NCI-H1092 treated with DMSO at 0.1 percent for 48 hours (cell line): Measurements from ENCODE around the gene WWOX.

Source experiments
- DNase-seq: peaks from one replicate; lab custom pipeline; 2025; lab: John Stamatoyannopoulos, UW

The WWOX gene

DNA sequence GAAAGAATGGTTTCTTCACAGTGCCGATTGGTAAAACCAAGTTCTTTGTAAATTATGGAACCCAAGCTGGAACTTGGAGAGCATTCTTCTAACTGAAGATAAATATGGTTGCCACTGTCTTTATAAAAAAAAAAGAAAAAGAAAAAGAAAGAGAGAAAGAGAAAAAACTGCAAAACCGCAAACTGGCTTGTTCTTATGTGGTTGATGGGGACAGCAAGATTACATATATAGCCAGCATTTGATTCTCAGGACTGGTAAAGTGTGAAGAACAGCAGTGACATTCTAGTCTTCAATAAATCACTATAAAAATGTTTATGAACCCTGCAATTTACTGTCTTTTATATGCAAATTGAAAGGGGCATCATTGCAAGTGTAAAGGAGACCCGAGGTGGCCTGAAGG, 896.0 kb downstream of the WWOX start:
- no peak for DNase-seq

DNA sequence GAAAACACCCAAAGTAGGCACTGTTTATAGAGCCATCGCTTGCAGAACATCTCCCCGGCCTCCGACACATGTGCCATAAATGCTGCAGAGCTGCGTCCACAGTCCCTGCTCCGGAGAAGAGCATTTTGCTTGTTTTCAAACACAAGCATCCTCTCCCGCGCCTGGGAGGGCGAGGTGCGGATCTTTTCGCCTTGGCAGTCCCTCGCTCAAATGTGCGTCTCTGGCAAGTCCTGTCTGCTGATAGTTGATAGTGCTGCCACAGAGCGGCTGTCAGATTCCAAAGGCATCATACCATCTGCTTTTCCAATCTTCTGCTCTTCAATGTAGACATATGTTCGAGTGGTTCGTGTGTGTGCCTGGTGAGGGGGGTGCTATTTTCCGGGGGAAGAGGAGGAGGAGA, 897.3 kb downstream of the WWOX start:
- no peak for DNase-seq

DNA sequence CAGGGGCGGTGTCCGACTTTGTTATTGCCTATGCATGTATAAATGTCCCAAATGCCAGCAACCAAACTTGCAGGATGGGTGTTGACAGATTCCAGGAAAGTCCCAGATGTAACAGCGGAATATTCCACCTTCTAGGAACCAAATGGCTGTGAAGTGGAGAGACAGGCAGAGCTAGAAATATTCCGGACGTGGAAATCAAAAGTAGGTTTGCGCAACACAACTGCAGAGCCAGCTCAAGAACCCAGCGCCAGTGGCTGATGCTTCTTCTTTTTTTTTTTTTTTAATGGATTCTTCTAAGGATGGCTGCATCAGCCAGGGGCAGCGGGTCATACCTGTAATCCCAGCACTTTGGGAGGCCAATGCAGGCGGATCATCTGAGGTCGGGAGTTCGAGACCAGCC, 899.4 kb downstream of the WWOX start:
- DNase-seq = no peak

DNA sequence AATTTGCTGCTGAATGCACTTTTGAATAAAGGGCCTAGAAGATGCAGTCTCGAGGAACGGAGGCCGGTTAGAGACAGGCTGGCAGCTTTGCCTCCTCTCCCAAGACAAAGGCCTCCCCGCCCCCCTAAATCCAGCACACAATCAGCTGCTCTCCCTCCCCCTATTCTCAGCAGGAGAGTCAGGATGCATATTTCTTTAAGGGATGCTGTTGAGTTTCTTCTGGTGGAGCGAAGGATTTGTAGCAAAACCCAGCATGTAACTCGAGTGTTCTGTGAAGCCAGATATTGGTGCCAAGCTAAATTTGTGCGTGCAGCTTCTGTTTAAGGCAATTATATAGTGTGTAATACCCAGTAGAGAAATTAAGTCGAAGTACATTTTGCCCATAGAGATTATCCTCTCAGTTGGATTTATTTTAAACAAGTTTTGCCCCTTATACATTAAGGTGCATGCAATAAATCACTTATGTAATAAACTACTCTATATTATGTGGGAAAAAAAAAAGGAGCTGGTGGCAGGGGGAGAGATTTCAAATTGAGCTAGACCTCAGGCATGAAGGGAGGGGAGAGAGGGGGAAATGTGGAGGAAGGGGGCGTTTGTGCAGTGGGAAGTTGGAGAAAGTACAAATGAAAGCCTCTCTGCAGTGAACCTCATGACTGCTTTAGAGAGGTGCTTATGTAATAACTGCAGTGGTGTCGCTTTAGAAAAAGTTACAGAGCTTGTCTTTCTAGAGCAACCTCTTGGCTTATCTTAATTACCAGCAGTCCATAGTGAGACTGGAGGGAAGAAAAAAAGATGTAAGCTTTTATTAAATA, 901.9 kb downstream of the WWOX start:
- no peak for DNase-seq

DNA sequence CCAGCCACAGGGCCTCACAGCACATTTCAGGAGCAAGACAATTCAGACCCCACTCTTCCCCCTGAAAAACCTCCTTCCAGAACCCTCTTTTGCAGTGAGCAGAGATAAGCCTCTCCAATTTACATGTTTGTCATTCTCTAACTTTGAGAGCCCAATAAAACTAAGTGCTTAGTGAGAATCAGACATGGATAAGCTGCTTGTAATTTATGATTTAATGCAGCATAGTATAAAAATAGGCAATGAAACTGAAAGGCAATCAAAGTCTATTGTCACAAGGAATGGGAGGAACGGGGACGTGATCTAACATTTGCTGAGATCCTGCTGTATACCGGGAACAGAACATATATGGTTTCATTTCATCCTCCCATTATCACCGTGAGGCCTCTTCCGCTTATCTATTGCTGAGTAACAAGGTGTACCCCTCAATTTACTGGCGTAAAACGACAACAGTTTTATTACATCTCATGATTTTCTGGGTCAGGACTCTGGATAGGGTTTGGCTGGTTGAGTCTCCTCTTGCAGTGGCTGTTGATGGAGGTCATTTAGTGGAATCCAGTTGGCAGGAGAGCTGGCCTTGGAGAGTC, 903.7 kb downstream of the WWOX start:
- no peak for DNase-seq

DNA sequence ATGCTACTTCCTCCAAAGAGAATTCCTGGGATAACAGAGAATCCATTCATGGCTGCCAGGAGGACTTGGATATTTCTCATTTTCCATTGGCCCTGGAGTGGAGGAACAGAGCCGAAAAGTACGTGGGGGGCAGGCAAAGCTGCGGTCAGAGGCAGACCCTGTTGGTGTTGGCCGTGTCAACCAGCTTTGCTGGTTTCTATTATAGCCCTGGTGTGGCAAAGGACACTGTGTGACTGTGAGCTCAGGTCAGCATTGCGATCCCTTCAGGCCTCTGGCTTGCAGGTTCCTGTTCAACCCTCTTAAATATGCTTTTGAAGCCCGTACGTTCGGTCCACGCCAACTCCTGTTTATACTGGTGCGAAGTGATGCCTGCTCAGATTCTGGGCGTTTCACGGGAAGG, 904.9 kb downstream of the WWOX start:
- DNase-seq = no peak

DNA sequence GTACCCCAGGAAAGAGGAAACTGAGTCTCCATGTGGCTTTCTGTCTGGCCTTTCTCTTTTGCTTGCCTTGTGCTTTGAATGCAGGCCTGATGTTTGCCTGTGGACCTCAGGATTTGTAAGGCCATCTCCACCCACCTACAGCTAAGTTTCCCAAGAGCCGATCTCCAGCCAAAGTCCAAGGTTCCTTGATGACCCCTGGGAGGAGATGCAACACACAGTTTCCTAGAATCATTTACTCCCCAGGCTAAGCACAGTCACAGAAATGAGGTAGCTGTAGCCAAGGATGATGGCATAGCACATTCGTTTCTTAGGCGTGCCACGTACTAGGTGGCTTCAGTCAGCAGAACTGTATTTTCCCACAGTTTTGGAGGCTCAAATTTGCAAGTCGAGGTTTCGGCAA, 905.6 kb downstream of the WWOX start:
- DNase-seq = no peak

DNA sequence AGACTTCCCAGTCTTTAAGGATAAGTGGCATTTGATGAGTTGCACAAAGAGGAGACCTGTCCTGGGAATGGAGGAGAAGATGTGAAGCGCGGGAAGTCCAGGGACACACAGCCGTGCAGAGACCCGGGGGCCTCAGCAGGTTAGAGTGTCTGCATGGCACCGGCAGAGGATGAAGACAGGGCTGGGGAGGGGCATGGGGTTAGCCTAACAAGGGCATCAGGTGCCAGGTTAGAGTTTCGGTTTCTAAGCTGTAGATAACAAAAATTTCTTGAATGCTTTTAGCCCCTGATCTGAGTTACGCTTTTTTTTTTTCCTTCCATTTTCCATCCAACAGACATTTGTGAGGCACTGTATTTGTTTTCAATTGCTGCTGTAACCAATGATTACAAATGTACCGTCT, 906.8 kb downstream of the WWOX start:
- DNase-seq = no peak

DNA sequence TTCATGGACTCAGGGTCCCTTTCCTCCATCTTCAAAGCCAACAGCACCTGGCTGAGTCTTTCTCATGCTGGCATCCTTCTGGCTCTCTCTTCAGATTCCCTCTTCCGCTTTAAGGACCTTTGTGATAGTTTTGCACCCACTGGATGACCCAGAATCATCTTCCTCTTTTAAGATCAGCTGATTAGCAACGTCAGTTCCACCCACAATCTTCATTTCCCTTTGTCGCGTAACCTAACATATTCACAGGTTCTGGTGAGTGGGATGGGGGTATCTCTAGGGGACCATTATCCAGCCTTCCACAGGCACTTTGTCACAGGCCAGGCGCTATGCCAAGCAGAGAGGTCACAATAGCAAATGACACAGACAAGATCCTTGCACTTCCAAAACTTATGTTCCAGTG, 907.3 kb downstream of the WWOX start:
- DNase-seq = no peak

DNA sequence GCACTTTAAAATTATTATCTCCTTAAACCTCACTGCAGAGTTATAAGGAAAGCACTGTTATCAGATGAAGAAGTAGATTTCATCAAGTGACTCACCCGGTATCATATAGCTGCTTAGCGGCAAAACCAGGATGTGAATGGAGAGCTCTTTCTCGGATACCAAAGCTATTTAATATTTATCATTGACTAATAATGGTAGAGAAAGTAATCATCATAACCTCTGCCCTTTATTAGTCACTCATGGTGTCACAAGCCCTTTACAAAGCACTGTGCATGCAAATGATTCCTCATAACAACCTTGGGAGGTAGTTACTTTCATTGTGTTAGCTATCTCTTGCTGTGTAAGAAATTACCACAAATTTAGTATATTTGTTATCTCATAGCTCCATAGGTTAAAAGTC, 908.2 kb downstream of the WWOX start:
- DNase-seq = no peak

DNA sequence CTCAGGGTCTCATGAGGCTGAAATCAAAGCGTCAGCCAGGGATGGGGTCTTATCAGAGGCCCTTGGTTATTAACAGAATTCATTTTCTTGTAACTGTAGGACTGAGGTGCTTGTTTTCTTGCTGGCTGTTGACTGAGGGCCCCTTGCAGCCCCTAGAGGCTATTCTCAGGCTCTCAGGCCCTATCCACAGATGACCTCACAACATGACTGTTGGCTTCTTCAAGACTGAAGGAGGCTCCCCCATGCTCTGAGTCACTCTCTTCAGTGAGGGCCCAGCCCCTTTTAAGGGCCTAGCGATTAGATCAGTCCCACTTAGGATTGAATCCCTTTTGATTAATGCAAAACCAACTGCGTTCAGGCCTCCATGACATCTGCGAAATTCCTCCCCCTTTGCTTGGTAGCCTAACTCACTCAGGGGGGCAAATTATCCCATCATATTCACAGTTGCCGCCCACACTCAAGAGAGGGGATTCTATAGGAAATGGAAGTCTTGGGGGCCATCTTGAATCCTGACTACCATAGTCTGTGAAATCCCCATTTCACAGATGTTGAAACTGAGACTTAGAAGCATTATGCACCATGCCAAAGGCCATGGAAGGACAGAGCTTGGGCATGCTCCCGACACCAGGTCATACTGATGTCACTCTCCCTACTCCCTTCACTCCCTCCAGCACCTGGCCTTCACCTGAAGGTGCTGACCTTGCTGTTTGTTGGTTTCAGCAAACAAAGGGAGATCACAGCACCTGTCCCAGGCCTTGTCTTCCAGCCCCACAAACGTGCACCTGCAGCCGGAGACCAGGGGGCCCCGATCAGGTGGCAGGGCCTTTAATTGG, 908.8 kb downstream of the WWOX start:
- DNase-seq = no peak

DNA sequence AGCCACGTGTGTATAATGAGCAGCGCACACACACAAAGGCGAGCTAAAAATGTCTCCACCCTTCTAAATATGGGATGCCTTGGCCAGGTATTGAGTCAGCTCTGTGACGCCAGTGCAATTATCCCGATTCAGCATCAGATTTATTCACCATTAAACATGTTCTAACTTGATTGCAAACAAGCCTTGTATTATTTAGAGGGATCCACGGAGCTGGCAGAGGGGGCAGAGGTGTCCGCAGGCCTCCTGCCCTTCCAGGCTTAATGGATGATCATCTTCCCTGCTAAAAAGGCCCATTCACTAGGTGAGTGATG, 909.4 kb downstream of the WWOX start:
- no peak for DNase-seq

DNA sequence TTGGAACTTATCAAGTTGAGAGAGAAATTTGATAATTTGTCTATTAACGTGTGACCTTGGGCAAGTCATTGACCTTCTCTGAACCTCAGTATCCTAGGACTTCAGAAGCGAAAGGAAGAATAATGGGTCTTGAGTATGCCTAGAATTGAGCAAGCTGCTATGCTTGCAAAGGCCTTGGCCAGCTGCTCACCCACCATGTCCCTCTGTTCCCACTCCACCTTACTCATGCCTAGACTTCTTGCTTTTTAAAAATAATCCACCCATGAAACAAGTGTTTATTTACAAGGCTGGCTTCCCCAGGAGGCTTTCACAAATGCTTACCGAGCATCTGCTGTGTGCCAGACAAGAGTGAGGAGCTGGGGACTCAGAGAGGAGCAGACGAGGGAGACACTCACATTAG, 910.4 kb downstream of the WWOX start:
- DNase-seq = peak; percentile 21

DNA sequence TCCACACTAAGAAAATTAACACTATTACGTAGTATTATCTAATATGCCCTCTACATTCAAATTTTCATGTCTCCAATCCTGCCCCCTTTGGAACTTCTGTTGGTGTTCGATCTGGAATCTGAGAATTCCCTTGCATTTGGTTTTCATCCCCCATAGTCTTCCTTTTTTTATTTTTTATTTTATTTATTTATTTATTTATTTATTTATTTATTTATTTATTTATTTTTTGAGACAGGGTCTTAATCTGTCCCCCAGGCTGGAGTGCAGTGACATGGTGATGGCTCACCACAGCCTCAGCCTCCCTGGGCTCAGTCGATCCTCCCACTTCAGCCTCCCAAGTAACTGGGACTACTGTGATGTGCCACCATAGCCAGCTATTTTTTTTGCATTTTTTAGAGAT, 911.8 kb downstream of the WWOX start:
- no peak for DNase-seq

DNA sequence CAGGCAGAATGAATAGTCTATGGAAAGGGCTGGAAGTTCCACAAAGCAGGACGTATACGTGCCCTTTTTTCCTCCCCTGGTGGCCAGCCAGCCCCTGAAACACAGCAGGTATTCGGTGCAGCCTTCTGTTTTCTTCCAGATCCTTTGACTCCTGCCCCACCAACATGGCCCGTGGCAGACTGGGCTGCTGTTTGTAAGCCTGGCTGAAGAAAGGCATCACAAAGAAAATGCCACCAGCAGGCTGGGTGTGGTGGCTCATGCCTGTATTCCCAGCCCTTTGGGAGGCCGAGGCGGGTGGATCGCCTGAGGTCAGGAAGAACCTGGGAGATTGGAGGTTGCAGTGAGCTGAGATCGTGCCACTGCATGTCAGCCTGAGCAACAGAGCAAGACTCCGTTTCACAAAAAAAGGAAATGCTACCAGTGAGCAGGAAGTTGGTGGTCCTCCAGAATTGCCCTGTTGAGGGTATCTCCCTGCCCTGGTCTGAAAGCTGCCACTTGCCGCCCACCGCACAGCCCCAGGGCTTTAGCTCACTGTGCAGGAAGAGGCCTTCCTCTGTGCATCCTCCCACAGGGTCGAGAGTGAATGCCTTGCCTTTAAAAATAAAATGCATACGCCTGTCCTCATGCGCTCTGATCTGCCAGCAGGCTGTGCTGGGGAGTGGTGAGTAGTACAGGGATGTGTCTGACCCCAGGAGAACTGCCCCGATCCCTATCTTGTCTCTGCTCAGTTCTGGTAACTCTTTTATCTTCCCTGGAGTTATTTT, 913.4 kb downstream of the WWOX start:
- DNase-seq = no peak

DNA sequence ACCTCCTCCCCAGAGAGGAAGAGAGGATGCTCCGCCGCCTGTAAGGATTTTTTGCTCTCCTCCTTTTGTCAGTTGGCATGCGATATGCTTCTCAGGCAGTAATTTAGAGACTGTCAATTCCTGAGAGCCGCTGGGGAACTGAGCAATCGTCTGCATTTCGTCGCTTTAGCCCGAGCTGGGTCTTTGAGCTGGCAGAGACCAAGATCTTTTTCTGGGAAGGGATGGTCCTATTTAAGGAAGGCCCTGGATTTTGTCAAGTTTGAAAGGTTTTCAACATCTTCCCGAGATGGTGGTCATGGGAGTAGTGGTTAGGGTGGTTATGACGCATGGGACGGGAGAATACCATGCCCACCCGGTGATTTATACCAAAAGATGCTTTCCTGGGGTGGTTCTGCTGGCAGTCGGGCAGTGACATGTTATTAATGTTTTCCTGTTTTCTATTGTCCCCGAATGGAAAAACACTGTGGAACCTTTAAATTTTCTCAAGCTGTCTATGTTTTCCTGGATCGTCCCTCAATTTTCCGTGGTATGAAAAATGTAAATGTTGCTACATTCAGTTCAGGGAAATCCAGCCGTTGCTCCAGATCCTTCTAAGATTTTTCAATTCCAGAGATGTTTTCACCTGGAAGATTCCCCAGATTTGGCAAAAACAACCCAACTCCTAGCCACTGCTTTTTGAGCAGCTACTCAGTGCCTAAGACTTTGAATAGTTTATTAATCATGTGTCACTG, 914.6 kb downstream of the WWOX start:
- no peak for DNase-seq

DNA sequence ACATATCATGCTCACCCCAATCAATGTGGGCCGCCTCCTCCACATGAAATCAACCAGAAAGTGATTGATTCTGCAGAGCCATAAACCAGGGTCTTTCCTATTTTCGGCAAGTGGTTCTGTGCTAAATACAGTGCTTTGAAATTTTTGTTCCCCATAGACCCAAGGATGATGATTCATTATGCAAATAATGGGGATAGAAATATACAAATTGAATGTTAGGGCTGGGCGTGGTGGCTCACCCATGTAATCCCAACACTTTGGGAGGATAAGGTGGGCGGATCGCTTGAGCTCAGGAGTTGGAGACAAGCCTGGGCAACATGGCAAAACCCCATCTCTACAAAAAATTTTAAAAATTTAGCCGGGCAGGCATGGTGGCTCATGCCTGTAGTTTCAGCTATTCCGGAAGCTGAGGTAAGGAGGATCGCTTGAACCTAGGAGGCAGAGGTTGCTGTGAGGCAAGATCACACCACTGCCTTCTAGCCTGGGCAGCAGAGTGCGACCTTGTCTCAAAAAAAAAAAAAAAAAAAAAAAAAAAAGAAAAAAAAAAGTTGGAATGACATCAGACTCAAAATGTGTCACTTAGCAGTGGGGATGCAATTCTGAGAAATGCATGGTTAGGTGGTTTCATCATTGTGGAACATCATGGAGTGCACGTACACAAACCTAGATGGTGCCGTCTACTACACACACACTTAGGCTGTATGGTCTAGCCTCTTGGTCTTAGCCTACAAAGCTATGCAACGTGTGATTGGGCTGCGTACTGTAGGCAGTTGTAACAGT, 919.4 kb downstream of the WWOX start:
- DNase-seq = no peak

DNA sequence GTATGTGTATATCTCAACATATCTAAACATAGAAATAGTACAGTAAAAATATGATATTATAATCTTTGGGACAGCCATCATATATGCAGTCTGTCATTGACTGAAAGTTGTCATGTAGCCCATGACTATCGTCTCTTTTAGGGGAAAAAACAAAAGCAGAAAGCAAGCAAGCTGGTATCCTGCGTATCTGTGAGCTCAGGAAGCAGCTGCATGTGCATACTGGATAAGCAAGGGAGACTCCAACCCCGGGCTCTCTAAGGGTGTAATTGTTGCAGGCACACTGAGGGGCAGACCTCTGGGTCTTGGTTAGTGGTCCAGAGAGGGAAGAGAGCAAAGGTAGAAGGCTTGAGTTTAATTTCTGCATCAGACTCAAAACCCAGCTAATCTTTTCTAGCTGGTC, 920.0 kb downstream of the WWOX start:
- DNase-seq = no peak

DNA sequence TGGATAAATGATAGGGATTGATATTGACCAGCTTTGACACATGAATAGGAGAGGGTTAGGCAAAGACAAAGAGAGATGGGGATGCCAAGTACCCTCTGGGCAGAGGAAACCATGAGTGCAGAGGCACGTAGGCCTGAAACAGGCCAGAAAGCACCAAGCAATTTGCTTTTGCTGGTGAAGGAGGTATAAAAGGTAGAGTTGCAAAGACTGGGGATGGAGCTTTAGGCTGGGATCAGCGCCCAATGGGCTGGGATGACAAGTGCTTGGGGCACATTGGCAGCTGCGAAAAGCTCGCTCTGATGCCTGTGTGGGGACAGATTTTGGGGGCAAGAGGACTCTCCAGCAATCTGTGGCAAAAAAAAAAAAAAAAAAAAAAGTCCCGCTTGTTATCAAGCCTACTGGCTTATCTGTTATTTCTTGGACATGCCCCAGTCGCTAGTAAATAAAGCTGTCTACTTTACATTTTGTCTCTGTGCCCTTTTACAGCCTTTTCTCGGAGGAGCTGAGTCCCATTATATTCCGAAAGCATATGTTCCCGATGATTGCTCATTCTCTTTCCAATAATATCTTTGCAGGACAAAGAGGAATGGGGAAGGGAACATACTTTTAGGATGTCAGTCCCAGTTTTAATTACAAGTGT, 922.7 kb downstream of the WWOX start:
- DNase-seq = no peak

DNA sequence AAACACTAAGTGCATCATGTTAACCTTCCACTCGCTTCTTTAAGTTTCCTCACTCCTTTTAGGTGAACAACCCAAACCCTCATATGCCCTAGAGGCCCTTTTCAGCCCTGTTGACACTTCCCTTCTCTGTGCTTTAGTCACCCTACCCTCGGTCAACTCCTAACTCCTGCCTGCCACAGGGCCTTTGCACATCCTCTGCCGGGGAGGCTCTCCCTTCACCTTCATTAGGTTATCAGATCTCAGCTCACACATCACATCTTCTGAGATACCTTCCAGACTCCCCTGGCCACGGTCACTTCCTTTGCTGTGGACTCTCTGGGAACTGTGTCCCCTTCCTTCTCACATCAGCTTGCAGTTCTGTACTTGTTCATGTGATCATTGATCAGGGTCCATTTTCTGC, 926.7 kb downstream of the WWOX start:
- DNase-seq = no peak

DNA sequence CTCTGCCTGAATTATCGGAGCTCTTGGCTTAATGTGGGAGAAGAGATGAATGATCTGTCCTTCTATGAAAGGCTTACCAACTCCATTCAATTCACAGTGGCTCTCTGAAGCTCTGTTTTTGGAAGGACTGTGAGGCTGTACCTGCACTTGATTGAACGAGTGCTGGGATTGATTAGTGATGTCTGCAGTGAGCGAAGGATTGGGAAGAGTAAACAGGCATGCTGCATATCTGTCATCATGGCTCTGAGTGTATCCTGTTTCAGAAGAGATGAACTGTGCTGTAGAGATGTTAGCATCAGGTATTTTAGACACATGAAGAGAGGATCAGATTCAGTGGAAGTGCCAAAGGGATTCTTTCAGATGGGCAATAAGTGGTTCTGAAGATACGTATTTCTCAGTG, 937.1 kb downstream of the WWOX start:
- no peak for DNase-seq
